Muscle of arm (tissue), 12 donors: ENCODE data around the gene ZNF563. TPM values are rescaled to one million over a fixed set of nuclear protein-coding genes. Genes with fewer than 3 reads are reported as not detected.

ENCODE experiments used
- DNase-seq: peaks from one replicate; pipeline ENCODE4 v3.0.0-alpha.2; 2013
- polyA plus RNA-seq, 12 donors: library from polyadenylated mRNA; unstranded; fragments of 120-200 nt; gene quantifications; one replicate each; pipeline ENCODE4 v1.2.1, GENCODE V29; 2013; ENCODE audit not compliant: insufficient read length in 12 of 12

Gene ZNF563
- polyA plus RNA-seq, 12 donors = 1.3 to 3.9 (median 2.2) TPM; not detected in 2

GRCh38 chr19:12295191-12295590, 38.2 kb downstream of the ZNF563 start:
- no peak for DNase-seq

GRCh38 chr19:12294249-12295158, 38.9 kb downstream of the ZNF563 start, which contains the start of gene ZNF44:
TSS of gene ZNF44 (minus strand) at chr19:12294883. CDS start at chr19:12294694, 189 bp downstream.
- peak; percentile 98 for DNase-seq

GRCh38 chr19:12293777-12294248, 39.6 kb downstream of the ZNF563 start:
- DNase-seq = peak; percentile 46

GRCh38 chr19:12289790-12290065, 43.7 kb downstream of the ZNF563 start:
- DNase-seq = no peak

GRCh38 chr19:12287958-12288500, 45.4 kb downstream of the ZNF563 start:
- DNase-seq = no peak

GRCh38 chr19:12284631-12285030, 48.8 kb downstream of the ZNF563 start:
- no peak for DNase-seq

- DNase-seq = no peak
These were observed 49.2 kb downstream of the ZNF563 start for GRCh38 chr19:12284226-12284625.

GRCh38 chr19:12278713-12279112, 54.7 kb downstream of the ZNF563 start:
- DNase-seq = no peak

GRCh38 chr19:12272980-12273901, 60.2 kb downstream of the ZNF563 start:
- DNase-seq = no peak

- DNase-seq = no peak
These were observed 61.0 kb downstream of the ZNF563 start for GRCh38 chr19:12272386-12272785.

GRCh38 chr19:12270854-12271253, 62.6 kb downstream of the ZNF563 start:
- no peak for DNase-seq

Other genes starting within 250 kb of the ZNF563 start
- gene ZNF20, start 193.3 kb downstream of the ZNF563 start, polyA plus RNA-seq = 1 to 10 TPM in 9 of 12 donors, under 1 TPM in 1, not detected in 2; 0.96 to 2.7 (median 1.9) TPM
- 1 to 10 TPM in 10 of 12 donors, not detected in 2; 3.9 to 7.5 (median 6.0) TPM for gene ZNF625, start 176.9 kb downstream of the ZNF563 start, polyA plus RNA-seq
- 10 to 100 TPM in 2 of 12 donors, 1 to 10 TPM in 9, not detected in 1; 6.0 to 10.9 (median 8.6) TPM for gene ZNF136, start 170.5 kb downstream of the ZNF563 start, polyA plus RNA-seq
- gene ZNF44, start 38.8 kb downstream of the ZNF563 start, polyA plus RNA-seq = 10 to 100 TPM in 7 of 12 donors, 1 to 10 TPM in 4, not detected in 1; 7.3 to 14.1 (median 10.9) TPM
- 1 to 10 TPM in 10 of 12 donors, not detected in 2; 1.6 to 3.6 (median 2.7) TPM for gene ZNF442, start 32.0 kb upstream of the ZNF563 start, polyA plus RNA-seq
- gene ZNF799, start 67.6 kb upstream of the ZNF563 start, polyA plus RNA-seq = 1 to 10 TPM in 10 of 12 donors, not detected in 2; 3.0 to 6.5 (median 4.4) TPM
- gene ZNF443, start 107.4 kb upstream of the ZNF563 start, polyA plus RNA-seq = 1 to 10 TPM in 11 of 12 donors, not detected in 1; 2.9 to 5.5 (median 4.1) TPM
- gene ZNF709, start 151.2 kb upstream of the ZNF563 start, polyA plus RNA-seq = 1 to 10 TPM in 10 of 12 donors, not detected in 2; 2.3 to 4.8 (median 3.3) TPM
- gene ZNF564, start 217.8 kb upstream of the ZNF563 start, polyA plus RNA-seq = 1 to 10 TPM in 11 of 12 donors, not detected in 1; 4.2 to 7.1 (median 5.8) TPM